A673 (cell line): ENCODE measurements around the gene SAP30. TPM values are rescaled to one million over a fixed set of nuclear protein-coding genes. Genes with fewer than 3 reads are reported as not detected.

Source experiments
- BruUV-seq: library from RNA; stranded (reverse); fragments of 400-500 nt; replicated peaks from 2 replicates; lab custom pipeline; 2021; lab: Mats Ljungman, UMichigan
- CTCF ChIA-PET: fragments of 300-600 bp; sonication (Branson Sonifier 250); formaldehyde crosslinking; loops from one replicate; lab custom pipeline; 2022; ENCODE audit warnings: antibody characterized with exemption; lab: Charles Lee
- POLR2A ChIA-PET: fragments of 300-600 bp; sonication (Branson Sonifier 250); formaldehyde crosslinking; loops from one replicate; lab custom pipeline; 2022; ENCODE audit warnings: antibody characterized with exemption; ENCODE audit not compliant: low non-redundant PET; lab: Charles Lee
- DNase-seq: peaks from one replicate; pipeline ENCODE4 v3.0.0-alpha.2; 2015; ENCODE audit warnings: low spot score
- H3K27ac ChIP-seq: fragments of 200-600 bp; sonication (generic); 2 replicates; pipeline ENCODE4 v1.5.1; 2016; ENCODE audit warnings: mixed run types, low read depth, mild to moderate bottlenecking, mixed read lengths, antibody characterized with exemption, low read length; ENCODE audit not compliant: poor library complexity, severe bottlenecking
- H3K27me3 ChIP-seq: fragments of 200-600 bp; sonication (generic); replicated peaks from 2 replicates; pipeline ENCODE4 v1.6.1; 2017; ENCODE audit warnings: mixed run types, low read depth, mild to moderate bottlenecking, mixed read lengths, antibody characterized with exemption, low read length; ENCODE audit not compliant: insufficient read depth, poor library complexity
- H3K36me3 ChIP-seq: fragments of 200-600 bp; sonication (generic); 2 replicates; pipeline ENCODE4 v1.6.1; 2016; ENCODE audit warnings: mixed run types, mild to moderate bottlenecking, mixed read lengths, antibody characterized with exemption, low read length; ENCODE audit not compliant: insufficient read depth, poor library complexity, severe bottlenecking
- H3K4me1 ChIP-seq: fragments of 200-600 bp; sonication (generic); 2 replicates; pipeline ENCODE4 v1.6.1; 2017; ENCODE audit warnings: mixed run types, mild to moderate bottlenecking, mixed read lengths, antibody characterized with exemption, low read length; ENCODE audit not compliant: insufficient read depth, poor library complexity, severe bottlenecking
- H3K4me3 ChIP-seq: fragments of 200-600 bp; sonication (generic); 2 replicates; pipeline ENCODE4 v1.5.1; 2016; ENCODE audit warnings: low read depth, mixed run types, mild to moderate bottlenecking, mixed read lengths, low read length; ENCODE audit not compliant: poor library complexity, severe bottlenecking
- H3K9me3 ChIP-seq: fragments of 200-600 bp; sonication (generic); 2 replicates; pipeline ENCODE4 v1.6.1; 2016; ENCODE audit warnings: mixed run types, low read depth, mild to moderate bottlenecking, mixed read lengths, antibody characterized with exemption, low read length; ENCODE audit not compliant: poor library complexity, severe bottlenecking
- CTCF ChIP-seq: fragments of 300-800, 200-600 bp; sonication (generic); conservative IDR thresholded peaks from 2 replicates; pipeline ENCODE4 v1.5.1; 2017; ENCODE audit warnings: low read depth, mild to moderate bottlenecking, antibody characterized with exemption, low read length, moderate library complexity, mixed read lengths
- EZH2 ChIP-seq: fragments of 200-600 bp; sonication (generic); IDR thresholded peaks from 2 replicates; pipeline ENCODE4 v1.6.1; 2017; ENCODE audit warnings: borderline replicate concordance, low read depth, mild to moderate bottlenecking, mixed read lengths, antibody characterized with exemption, low read length; ENCODE audit not compliant: poor library complexity, severe bottlenecking
- intact Hi-C: fragments of 100-400 bp; cut with micrococcal nuclease; formaldehyde crosslinking; loops from one replicate; pipeline ENCODE4 v1.10.0; 2022; ENCODE audit not compliant: unreplicated experiment
- total RNA-seq: library from RNA; stranded (reverse); gene quantifications from 2 replicates; pipeline ENCODE4 v1.2.3, GENCODE V29; 2021

Gene SAP30
- total RNA-seq, 1 experiment from 2014 or later, result 64.3 TPM

- Histone ChIP-seq H3K4me3 (no peak overlapping the region), H3K27me3 (no peaks in the 10 kb centered on the region), H3K27ac (no peak overlapping the region), H3K36me3 (no peaks in the 10 kb centered on the region), H3K9me3 (no peaks in the 10 kb centered on the region), H3K4me1 (peaks cover 3% of the 10 kb centered on the region)
- intact Hi-C loops, result no loop called here
- CTCF ChIA-PET, result interaction anchor here (0.6 kb wide), 1 partner anchor 815 kb away, joined by 4 read pairs; no protein-coding TSS in a partner anchor
- no TSS peak for BruUV-seq
- POLR2A ChIA-PET, result no interaction called here
- no peak for DNase-seq
- TF ChIP-seq CTCF (no peak), EZH2 (no peak)
Measured at GRCh38 chr4:173401063-173401462, 30.3 kb downstream of the SAP30 start.

GRCh38 chr4:173403051-173403450 lies 32.3 kb downstream of the SAP30 start:
- ChIA-PET POLR2A (no interaction called here), CTCF (no interaction called here)
- intact Hi-C loops, result no loop called here
- BruUV-seq, result no TSS peak
- TF ChIP-seq CTCF (no peak), EZH2 (no peak)
- no peak for DNase-seq
- no peaks in the 10 kb centered on the region for H3K27me3 ChIP-seq
- H3K9me3 ChIP-seq, result no peaks in the 10 kb centered on the region
- H3K27ac ChIP-seq, result no peak overlapping the region
- H3K4me3 ChIP-seq, result no peak overlapping the region
- H3K4me1 ChIP-seq, result peaks cover under 1% of the 10 kb centered on the region
- H3K36me3 ChIP-seq, result no peaks in the 10 kb centered on the region

GRCh38 chr4:173404296-173404865 lies 33.6 kb downstream of the SAP30 start:
- no peak overlapping the region for H3K4me3 ChIP-seq
- ChIA-PET CTCF (no interaction called here), POLR2A (no interaction called here)
- intact Hi-C loops, result no loop called here
- no peaks in the 10 kb centered on the region for H3K9me3 ChIP-seq
- no peaks in the 10 kb centered on the region for H3K27me3 ChIP-seq
- no peak for DNase-seq
- BruUV-seq, result no TSS peak
- no peak for TF ChIP-seq CTCF
- no peak for TF ChIP-seq EZH2
- no peaks in the 10 kb centered on the region for H3K36me3 ChIP-seq
- H3K27ac ChIP-seq, result no peak overlapping the region
- H3K4me1 ChIP-seq, result no peaks in the 10 kb centered on the region
